Fibroblast of lung (primary cell): ENCODE measurements around the gene TIAM1.

Source experiments
- EZH2 ChIP-seq: IDR thresholded peaks from 2 replicates; pipeline ENCODE4 v1.5.1; 2012; ENCODE audit warnings: low read length, control low read depth, mild to moderate bottlenecking; ENCODE audit errors: missing control alignments
- TF ChIP-seq, protein P1 (sequence below), 2 donors: IDR thresholded peaks in 1 of 2; conservative IDR thresholded peaks in 1 of 2; 1 replicate in 1 of 2; 2 replicates in 1 of 2; pipeline ENCODE4 v1.5.1; 2011 to 2012; ENCODE audit warnings: low read length in 2 of 2, control low read depth in 1 of 2, inconsistent platforms in 1 of 2, low read depth in 1 of 2, mild to moderate bottlenecking in 1 of 2

DNA sequence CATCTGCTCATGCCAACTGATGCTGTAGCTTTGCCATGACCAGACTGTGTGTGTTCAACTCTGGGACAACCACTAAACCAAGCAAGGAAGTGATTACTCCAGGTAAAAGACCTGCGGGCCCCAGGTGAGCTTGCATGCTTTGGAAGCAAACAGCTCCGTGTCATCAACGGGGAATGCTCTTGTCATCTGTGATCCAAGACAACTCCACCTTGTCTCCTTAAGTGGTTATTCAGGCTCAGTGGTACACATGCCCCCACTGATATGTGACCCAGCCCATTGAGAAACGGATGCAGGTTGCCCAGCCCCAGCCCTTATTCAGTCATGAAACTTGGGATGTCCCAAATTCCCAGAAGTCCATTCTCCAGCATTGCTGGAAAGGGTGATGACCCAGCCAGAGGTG, 89.0 kb downstream of the TIAM1 start:
- TF ChIP-seq, protein P1, sequence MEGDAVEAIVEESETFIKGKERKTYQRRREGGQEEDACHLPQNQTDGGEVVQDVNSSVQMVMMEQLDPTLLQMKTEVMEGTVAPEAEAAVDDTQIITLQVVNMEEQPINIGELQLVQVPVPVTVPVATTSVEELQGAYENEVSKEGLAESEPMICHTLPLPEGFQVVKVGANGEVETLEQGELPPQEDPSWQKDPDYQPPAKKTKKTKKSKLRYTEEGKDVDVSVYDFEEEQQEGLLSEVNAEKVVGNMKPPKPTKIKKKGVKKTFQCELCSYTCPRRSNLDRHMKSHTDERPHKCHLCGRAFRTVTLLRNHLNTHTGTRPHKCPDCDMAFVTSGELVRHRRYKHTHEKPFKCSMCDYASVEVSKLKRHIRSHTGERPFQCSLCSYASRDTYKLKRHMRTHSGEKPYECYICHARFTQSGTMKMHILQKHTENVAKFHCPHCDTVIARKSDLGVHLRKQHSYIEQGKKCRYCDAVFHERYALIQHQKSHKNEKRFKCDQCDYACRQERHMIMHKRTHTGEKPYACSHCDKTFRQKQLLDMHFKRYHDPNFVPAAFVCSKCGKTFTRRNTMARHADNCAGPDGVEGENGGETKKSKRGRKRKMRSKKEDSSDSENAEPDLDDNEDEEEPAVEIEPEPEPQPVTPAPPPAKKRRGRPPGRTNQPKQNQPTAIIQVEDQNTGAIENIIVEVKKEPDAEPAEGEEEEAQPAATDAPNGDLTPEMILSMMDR (conservative IDR thresholded peaks at IDR 0.05 in 1 of 2, IDR thresholded peaks at IDR 0.05 in 1 of 2; ENCODE audit: low read depth in 1 of 2, low read length in 2 of 2) = no peak
- TF ChIP-seq EZH2 = no peak
